HCT116 (cell line): ENCODE results near the gene CPHXL2. TPM values are rescaled to one million over a fixed set of nuclear protein-coding genes. Genes with fewer than 3 reads are reported as not detected.

Source experiments
- ATAC-seq: fragments of 200-7000 bp; cut with Tn5 transposase; 2 replicates; pipeline ENCODE4 v1.9.1; 2020; ENCODE audit warnings: mild to moderate bottlenecking, moderate library complexity
- BruUV-seq: library from RNA; stranded (reverse); fragments of 400-500 nt; replicated peaks from 2 replicates; lab custom pipeline; 2021; lab: Mats Ljungman, UMichigan
- CTCF ChIA-PET: fragments of 300-600 bp; sonication (Branson Sonifier 250); formaldehyde crosslinking; loops from one replicate; lab custom pipeline; 2021; ENCODE audit warnings: antibody characterized with exemption; lab: Charles Lee
- POLR2A ChIA-PET: fragments of 300-600, 350-600 bp; sonication (Branson Sonifier 250); formaldehyde crosslinking; loops from one replicate; lab custom pipeline; 2021; ENCODE audit warnings: antibody characterized with exemption; lab: Charles Lee
- RAD21 ChIA-PET, 2 experiments: fragments of 300-600 bp; sonication (Branson Sonifier 250); formaldehyde crosslinking; loops; one replicate each; lab custom pipeline; 2023; ENCODE audit warnings: low total read pairs in 2 of 2; ENCODE audit not compliant: uncharacterized antibody in 2 of 2, unreplicated experiment in 2 of 2, low non-redundant PET in 1 of 2; lab: Charles Lee
- DNase-seq: peaks from one replicate; pipeline ENCODE4 v3.0.0-alpha.2; 2010; ENCODE audit warnings: low read depth, low spot score
- H2AFZ ChIP-seq: fragments of 200-600 bp; shearing (Covaris generic), sonication (generic); 2 replicates; pipeline ENCODE4 v1.6.1; 2017; ENCODE audit warnings: low read depth, mixed run types, mixed read lengths, antibody characterized with exemption, low read length; ENCODE audit not compliant: poor library complexity, severe bottlenecking
- H3K27ac ChIP-seq: 2 replicates; pipeline ENCODE4 v1.5.1; 2012; ENCODE audit warnings: low read depth, low read length
- H3K27me3 ChIP-seq: fragments of 200-600 bp; sonication (generic); 2 replicates; pipeline ENCODE4 v1.6.1; 2016; ENCODE audit warnings: mixed run types, low read length, mixed read lengths; ENCODE audit not compliant: insufficient read depth
- H3K36me3 ChIP-seq, 2 experiments: fragments of 200-500 bp in 1 of 2; fragments of 200-600 bp in 1 of 2; sonication (Bioruptor generic) in 1 of 2; sonication (generic) in 1 of 2; 2 replicates each; pipeline versions ENCODE4 v1.5.1 to v1.6.1; 2014 to 2016; ENCODE audit warnings: low read length in 2 of 2, inconsistent platforms in 1 of 2, mixed read lengths in 1 of 2, mixed run types in 1 of 2; ENCODE audit not compliant: insufficient read depth in 2 of 2, control insufficient read depth in 1 of 2
- H3K4me1 ChIP-seq, 2 experiments: fragments of 200-600 bp in 1 of 2; sonication (generic) in 1 of 2; 2 replicates each; pipeline versions ENCODE4 v1.5.1 to v1.6.1; 2012 to 2017; ENCODE audit warnings: low read length in 2 of 2, inconsistent platforms in 1 of 2, mild to moderate bottlenecking in 1 of 2, mixed read lengths in 1 of 2, mixed run types in 1 of 2, moderate library complexity in 1 of 2; ENCODE audit not compliant: insufficient read depth in 2 of 2, control insufficient read depth in 1 of 2
- H3K4me2 ChIP-seq: fragments of 200-600 bp; sonication (generic); 2 replicates; pipeline ENCODE4 v1.6.1; 2017; ENCODE audit warnings: mixed run types, low read length, mixed read lengths
- H3K4me3 ChIP-seq, 2 experiments: fragments of 200-600 bp in 1 of 2; sonication (generic) in 1 of 2; replicated peaks in 1 of 2; 2 replicates each; pipeline ENCODE4 v1.5.1; 2011 to 2016; ENCODE audit warnings: low read length in 2 of 2, control low read depth in 1 of 2, low read depth in 1 of 2, mild to moderate bottlenecking in 1 of 2, mixed read lengths in 1 of 2, mixed run types in 1 of 2
- H3K79me2 ChIP-seq: fragments of 200-600 bp; sonication (generic); 2 replicates; pipeline ENCODE4 v1.6.1; 2017; ENCODE audit warnings: mild to moderate bottlenecking, mixed run types, low read length, moderate library complexity, mixed read lengths; ENCODE audit not compliant: insufficient read depth
- H3K9ac ChIP-seq: fragments of 200-600 bp; sonication (generic); 2 replicates; pipeline ENCODE4 v1.6.1; 2016; ENCODE audit warnings: low read length, mixed read lengths
- H3K9me2 ChIP-seq: fragments of 200-600 bp; sonication (generic), shearing (Covaris generic); 2 replicates; pipeline ENCODE4 v1.6.1; 2017; ENCODE audit warnings: mixed run types, mild to moderate bottlenecking, moderate library complexity; ENCODE audit not compliant: insufficient read depth
- H3K9me3 ChIP-seq, 2 experiments: fragments of 200-500 bp in 1 of 2; fragments of 200-600 bp in 1 of 2; sonication (Bioruptor generic) in 1 of 2; sonication (generic) in 1 of 2; 2 replicates each; pipeline ENCODE4 v1.6.1; 2014 to 2017; ENCODE audit warnings: low read length in 2 of 2, mixed read lengths in 2 of 2, inconsistent platforms in 1 of 2, low read depth in 1 of 2, mild to moderate bottlenecking in 1 of 2, mixed run types in 1 of 2, moderate library complexity in 1 of 2; ENCODE audit not compliant: control insufficient read depth in 1 of 2, insufficient read depth in 1 of 2
- H4K20me1 ChIP-seq: fragments of 200-600 bp; sonication (generic), shearing (Covaris generic); 2 replicates; pipeline ENCODE4 v1.6.1; 2017; ENCODE audit warnings: mixed run types, mild to moderate bottlenecking, moderate library complexity; ENCODE audit not compliant: insufficient read depth
- ATF3 ChIP-seq: IDR thresholded peaks from 2 replicates; pipeline ENCODE4 v1.6.1; 2012
- CBX3 ChIP-seq: IDR thresholded peaks from 2 replicates; pipeline ENCODE4 v1.6.1; 2012; ENCODE audit warnings: low read depth
- CEBPB ChIP-seq: IDR thresholded peaks from 2 replicates; pipeline ENCODE4 v1.6.1; 2012; ENCODE audit warnings: low read depth
- EGR1 ChIP-seq: IDR thresholded peaks from 2 replicates; pipeline ENCODE4 v1.6.1; 2012; ENCODE audit warnings: low read depth
- ELF1 ChIP-seq: IDR thresholded peaks from 2 replicates; pipeline ENCODE4 v1.6.1; 2012; ENCODE audit warnings: low read depth, borderline replicate concordance
- EZH2phosphoT487 ChIP-seq: fragments of 200-600 bp; IDR thresholded peaks from 2 replicates; pipeline ENCODE4 v1.6.1; 2018; ENCODE audit warnings: antibody characterized with exemption, borderline replicate concordance
- FOSL1 ChIP-seq: IDR thresholded peaks from 2 replicates; pipeline ENCODE4 v1.6.1; 2012; ENCODE audit warnings: low read depth
- JUND ChIP-seq: IDR thresholded peaks from 2 replicates; pipeline ENCODE4 v1.6.1; 2012
- MAX ChIP-seq: IDR thresholded peaks from 2 replicates; pipeline ENCODE4 v1.6.1; 2012
- POLR2A ChIP-seq: IDR thresholded peaks from 2 replicates; pipeline ENCODE4 v1.7.0; 2011; ENCODE audit warnings: borderline replicate concordance; ENCODE audit not compliant: insufficient read depth, insufficient read length; ENCODE audit errors: extremely low read depth
- POLR2AphosphoS5 ChIP-seq: IDR thresholded peaks from 2 replicates; pipeline ENCODE4 v1.6.1; 2011; ENCODE audit warnings: mild to moderate bottlenecking, low read depth, low read length, moderate library complexity
- RAD21 ChIP-seq: IDR thresholded peaks from 2 replicates; pipeline ENCODE4 v1.6.1; 2012; ENCODE audit warnings: low read depth, mild to moderate bottlenecking
- REST ChIP-seq: IDR thresholded peaks from 2 replicates; pipeline ENCODE4 v1.6.1; 2012; ENCODE audit warnings: low read depth
- SIN3A ChIP-seq: IDR thresholded peaks from 2 replicates; pipeline ENCODE4 v1.6.1; 2012; ENCODE audit warnings: low read depth
- SRF ChIP-seq: IDR thresholded peaks from 2 replicates; pipeline ENCODE4 v1.6.1; 2012; ENCODE audit warnings: low read depth
- TCF7L2 ChIP-seq: IDR thresholded peaks from 2 replicates; pipeline ENCODE4 v1.7.0; 2011; ENCODE audit warnings: borderline replicate concordance, inconsistent platforms; ENCODE audit not compliant: insufficient read depth, insufficient read length; ENCODE audit errors: extremely low read depth
- YY1 ChIP-seq: IDR thresholded peaks from 2 replicates; pipeline ENCODE4 v1.6.1; 2011; ENCODE audit warnings: low read length, low read depth, moderate library complexity, mild to moderate bottlenecking; ENCODE audit not compliant: insufficient replicate concordance; ENCODE audit errors: extremely low read depth
- ZFX ChIP-seq: fragments of 450-650 bp; IDR thresholded peaks from 2 replicates; pipeline ENCODE4 v1.6.1; 2017
- intact Hi-C: fragments of 100-400 bp; cut with micrococcal nuclease; formaldehyde crosslinking; loops from 2 replicates; pipeline ENCODE4 v1.10.0; 2022
- total RNA-seq: library from RNA; stranded (reverse); gene quantifications from one replicate; pipeline ENCODE4 v1.2.1, GENCODE V29; 2021; ENCODE audit not compliant: unreplicated experiment
- TF ChIP-seq, protein P1 (sequence below), 3 experiments: fragments of 200-600 bp in 1 of 3; sonication (generic) in 1 of 3; IDR thresholded peaks in 2 of 3; conservative IDR thresholded peaks in 1 of 3; 2 replicates each; pipeline ENCODE4 v1.5.1; 2012 to 2017; ENCODE audit warnings: low read depth in 2 of 3, low read length in 2 of 3, antibody characterized with exemption in 1 of 3, borderline replicate concordance in 1 of 3, control low read depth in 1 of 3, mild to moderate bottlenecking in 1 of 3, mixed read lengths in 1 of 3, mixed run types in 1 of 3, moderate library complexity in 1 of 3; ENCODE audit not compliant: insufficient read depth in 1 of 3

Gene CPHXL2
- total RNA-seq, 1 experiment from 2014 or later, result not detected

DNA sequence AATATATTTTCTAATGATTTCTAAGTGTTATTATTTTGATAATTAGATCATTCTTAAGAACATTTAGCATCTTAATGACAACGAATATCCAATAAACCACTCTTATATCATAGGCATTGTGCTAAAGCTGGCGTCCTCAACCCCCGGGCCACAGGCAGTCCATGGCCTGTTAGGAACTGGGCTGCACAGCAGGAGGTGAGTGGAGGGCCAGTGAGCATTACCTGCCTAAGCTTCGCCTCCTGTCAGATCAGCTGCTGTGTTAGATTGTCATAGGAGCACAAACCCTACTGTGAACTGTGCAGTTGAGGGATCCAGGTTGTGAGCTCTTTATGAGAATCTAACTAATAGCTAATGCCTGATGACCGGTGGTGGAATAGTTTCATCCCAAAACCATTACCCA, 20.8 kb upstream of the CPHXL2 start:
- Histone ChIP-seq H3K9ac (no peak overlapping the region), H3K27me3 (no peaks in the 10 kb centered on the region), H2AFZ (no peak overlapping the region), H3K4me3 (no peak overlapping the region), H3K9me3 (no peaks in the 10 kb centered on the region), H3K4me2 (no peak overlapping the region), H3K9me2 (no peaks in the 10 kb centered on the region), H3K79me2 (no peaks in the 10 kb centered on the region), H4K20me1 (no peaks in the 10 kb centered on the region), H3K36me3 (no peaks in the 10 kb centered on the region), H3K4me1 (no peaks in the 10 kb centered on the region), H3K27ac (no peak overlapping the region)
- RAD21 ChIA-PET, result no interaction called here
- intact Hi-C loops, result no loop called here
- CTCF ChIA-PET, result no interaction called here
- DNase-seq (no peak), ATAC-seq (no peak)
- no peak for TF ChIP-seq ATF3
- TF ChIP-seq SRF, result no peak
- TF ChIP-seq MAX, result no peak
- no peak for TF ChIP-seq POLR2A
- no peak for TF ChIP-seq REST
- no peak for TF ChIP-seq EZH2phosphoT487
- TF ChIP-seq ZFX, result no peak
- TF ChIP-seq CEBPB, result no peak
- TF ChIP-seq TCF7L2, result no peak
- TF ChIP-seq JUND, result no peak
- TF ChIP-seq POLR2AphosphoS5, result no peak
- TF ChIP-seq, protein P1, sequence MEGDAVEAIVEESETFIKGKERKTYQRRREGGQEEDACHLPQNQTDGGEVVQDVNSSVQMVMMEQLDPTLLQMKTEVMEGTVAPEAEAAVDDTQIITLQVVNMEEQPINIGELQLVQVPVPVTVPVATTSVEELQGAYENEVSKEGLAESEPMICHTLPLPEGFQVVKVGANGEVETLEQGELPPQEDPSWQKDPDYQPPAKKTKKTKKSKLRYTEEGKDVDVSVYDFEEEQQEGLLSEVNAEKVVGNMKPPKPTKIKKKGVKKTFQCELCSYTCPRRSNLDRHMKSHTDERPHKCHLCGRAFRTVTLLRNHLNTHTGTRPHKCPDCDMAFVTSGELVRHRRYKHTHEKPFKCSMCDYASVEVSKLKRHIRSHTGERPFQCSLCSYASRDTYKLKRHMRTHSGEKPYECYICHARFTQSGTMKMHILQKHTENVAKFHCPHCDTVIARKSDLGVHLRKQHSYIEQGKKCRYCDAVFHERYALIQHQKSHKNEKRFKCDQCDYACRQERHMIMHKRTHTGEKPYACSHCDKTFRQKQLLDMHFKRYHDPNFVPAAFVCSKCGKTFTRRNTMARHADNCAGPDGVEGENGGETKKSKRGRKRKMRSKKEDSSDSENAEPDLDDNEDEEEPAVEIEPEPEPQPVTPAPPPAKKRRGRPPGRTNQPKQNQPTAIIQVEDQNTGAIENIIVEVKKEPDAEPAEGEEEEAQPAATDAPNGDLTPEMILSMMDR (IDR thresholded peaks at IDR 0.05 in 2 of 3, conservative IDR thresholded peaks at IDR 0.05 in 1 of 3; ENCODE audit: borderline replicate concordance in 1 of 3, insufficient read depth in 1 of 3, low read depth in 2 of 3, low read length in 2 of 3), result no peak
- TF ChIP-seq CBX3, result no peak
- no peak for TF ChIP-seq RAD21
- no peak for TF ChIP-seq FOSL1
- TF ChIP-seq SIN3A, result no peak
- TF ChIP-seq EGR1, result no peak
- TF ChIP-seq YY1, result no peak
- TF ChIP-seq ELF1, result no peak
- no TSS peak for BruUV-seq
- POLR2A ChIA-PET, result no interaction called here
